ENCODE data around the gene PPARGC1A.

Gene PPARGC1A

DNA sequence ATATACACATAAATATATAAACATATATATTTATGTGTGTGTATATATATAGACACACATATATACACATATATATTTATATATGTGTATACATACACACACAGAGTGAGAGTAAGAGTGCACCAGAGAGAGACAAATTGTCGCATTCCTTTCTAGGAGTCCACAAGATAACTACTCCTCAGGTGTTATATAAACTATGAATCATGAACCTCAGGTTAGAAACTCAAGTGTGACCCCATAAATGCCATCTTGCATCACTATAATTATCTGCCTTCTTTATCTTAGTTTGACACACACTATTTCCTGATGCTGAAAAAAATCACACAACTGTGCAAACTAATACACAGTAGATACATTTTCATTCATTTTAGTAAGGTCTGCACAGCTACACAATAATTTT is 135.2 kb downstream of the PPARGC1A start:
- Histone ChIP-seq H3K4me1 (ENCODE audit: control insufficient read depth, insufficient read depth, low read length) (no peaks in the 10 kb centered on the region), H3K36me3 (ENCODE audit: control insufficient read depth, insufficient read depth, low read length) (no peaks in the 10 kb centered on the region), H3K27me3 (ENCODE audit: control insufficient read depth, insufficient read depth, low read length) (no peaks in the 10 kb centered on the region), H3K27ac (ENCODE audit: low read length) (no peak overlapping the region), H3K9me3 (ENCODE audit: control insufficient read depth, insufficient read depth, low read length) (no peaks in the 10 kb centered on the region), H3K4me3 (ENCODE audit: low read length) (no peak overlapping the region)
- no CpG with 5 or more reads among the region's 1 CpG for WGBS (ENCODE audit: insufficient coverage, insufficient read length)
- DNase-seq (ENCODE audit: low read depth, low spot score), result no peak

DNA sequence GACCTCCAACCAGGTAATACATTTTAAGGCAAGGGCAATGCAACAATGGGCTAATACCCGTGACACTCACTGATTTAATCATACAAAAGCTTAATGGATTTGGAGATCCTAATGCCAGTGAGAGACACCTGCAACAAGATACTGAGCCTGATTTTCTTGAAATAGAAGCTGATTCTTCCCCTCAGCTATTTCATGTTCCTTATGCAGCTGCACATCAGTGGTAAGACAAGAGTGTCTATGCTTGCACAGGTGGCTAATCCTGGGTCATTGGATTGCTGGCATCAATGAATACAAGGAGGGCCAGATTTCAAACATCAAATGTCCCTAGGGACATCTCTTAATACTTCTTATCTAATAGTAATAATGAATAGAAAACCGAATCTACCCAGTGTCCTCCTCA is 139.7 kb downstream of the PPARGC1A start:
- Histone ChIP-seq H3K4me3 (ENCODE audit: low read length) (no peak overlapping the region), H3K4me1 (ENCODE audit: control insufficient read depth, insufficient read depth, low read length) (no peaks in the 10 kb centered on the region), H3K27ac (ENCODE audit: low read length) (no peak overlapping the region), H3K36me3 (ENCODE audit: control insufficient read depth, insufficient read depth, low read length) (no peaks in the 10 kb centered on the region), H3K27me3 (ENCODE audit: control insufficient read depth, insufficient read depth, low read length) (no peaks in the 10 kb centered on the region), H3K9me3 (ENCODE audit: control insufficient read depth, insufficient read depth, low read length) (no peaks in the 10 kb centered on the region)
- no peak for DNase-seq (ENCODE audit: low read depth, low spot score)
- no CpG with 5 or more reads among the region's 2 CpGs for WGBS (ENCODE audit: insufficient coverage, insufficient read length)

DNA sequence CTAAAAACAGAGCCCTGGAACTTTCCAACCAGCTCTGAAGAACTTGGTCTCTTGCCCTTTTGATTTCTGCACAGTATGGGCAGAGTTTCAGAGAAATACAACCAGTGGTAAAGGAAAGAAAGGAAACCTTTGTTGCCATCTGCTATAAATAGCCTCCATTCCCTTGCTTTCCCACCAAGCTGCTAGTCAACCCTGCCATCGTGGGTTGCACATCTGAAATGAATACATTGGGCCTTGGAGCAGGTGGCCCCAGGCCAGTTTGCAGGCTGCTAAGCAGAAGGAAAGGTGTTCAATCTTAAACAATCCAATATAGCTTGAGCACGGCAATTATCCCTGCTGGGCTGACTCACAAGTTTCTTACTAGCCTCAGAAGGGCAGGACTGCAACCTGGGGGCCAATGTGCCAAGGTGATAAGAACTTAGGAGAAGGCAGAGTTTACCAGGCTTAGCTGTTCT is 142.5 kb downstream of the PPARGC1A start:
- no peaks in the 10 kb centered on the region for H3K4me1 ChIP-seq (ENCODE audit: control insufficient read depth, insufficient read depth, low read length)
- no peaks in the 10 kb centered on the region for H3K27me3 ChIP-seq (ENCODE audit: control insufficient read depth, insufficient read depth, low read length)
- no peak overlapping the region for H3K4me3 ChIP-seq (ENCODE audit: low read length)
- H3K27ac ChIP-seq (ENCODE audit: low read length), result no peak overlapping the region
- DNase-seq (ENCODE audit: low read depth, low spot score), result no peak
- no peaks in the 10 kb centered on the region for H3K9me3 ChIP-seq (ENCODE audit: control insufficient read depth, insufficient read depth, low read length)
- no CpG with 5 or more reads among the region's 2 CpGs for WGBS (ENCODE audit: insufficient coverage, insufficient read length)
- no peaks in the 10 kb centered on the region for H3K36me3 ChIP-seq (ENCODE audit: control insufficient read depth, insufficient read depth, low read length)

DNA sequence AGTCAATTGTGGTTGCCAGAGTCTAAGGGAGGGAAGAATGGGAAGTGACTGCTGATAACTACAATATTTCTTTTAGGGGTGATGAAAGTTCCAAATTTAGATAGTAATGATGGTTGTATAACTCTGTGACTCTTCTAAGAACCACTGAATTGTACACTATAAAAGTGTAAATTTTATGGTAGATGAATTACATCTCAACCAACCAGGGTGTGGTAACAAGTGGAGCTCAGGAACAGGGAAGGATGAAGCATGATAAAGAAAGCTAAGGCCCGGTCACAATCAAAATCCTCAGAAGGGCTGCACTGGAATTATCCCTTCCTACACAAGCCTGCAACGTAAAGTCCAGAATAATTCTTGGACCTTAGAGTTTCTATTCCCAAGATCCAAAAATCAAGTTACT is 143.2 kb downstream of the PPARGC1A start:
- Histone ChIP-seq H3K4me3 (ENCODE audit: low read length) (no peak overlapping the region), H3K4me1 (ENCODE audit: control insufficient read depth, insufficient read depth, low read length) (no peaks in the 10 kb centered on the region), H3K27ac (ENCODE audit: low read length) (no peak overlapping the region), H3K36me3 (ENCODE audit: control insufficient read depth, insufficient read depth, low read length) (no peaks in the 10 kb centered on the region), H3K9me3 (ENCODE audit: control insufficient read depth, insufficient read depth, low read length) (no peaks in the 10 kb centered on the region), H3K27me3 (ENCODE audit: control insufficient read depth, insufficient read depth, low read length) (no peaks in the 10 kb centered on the region)
- no peak for DNase-seq (ENCODE audit: low read depth, low spot score)
- no CpG with 5 or more reads among the region's 2 CpGs for WGBS (ENCODE audit: insufficient coverage, insufficient read length)

DNA sequence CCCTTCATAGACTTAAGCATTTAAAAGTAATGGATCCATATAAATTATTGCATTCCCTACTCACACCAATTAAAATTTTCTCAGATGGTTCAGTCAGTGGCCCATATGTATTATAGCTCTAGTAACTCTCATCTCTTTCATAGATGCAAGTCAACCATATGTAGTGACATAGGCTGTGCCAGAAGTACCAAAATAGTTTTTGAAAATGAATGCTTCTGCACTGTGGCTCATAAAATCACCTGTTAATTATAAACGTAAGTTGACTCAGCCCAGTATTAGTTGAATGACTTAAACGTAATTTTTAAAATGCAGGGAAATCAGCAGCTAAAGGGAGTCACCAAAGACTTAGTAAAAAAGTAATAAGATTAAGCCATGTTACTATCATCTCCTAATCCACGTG is 143.8 kb downstream of the PPARGC1A start:
- no CpG with 5 or more reads among the region's 3 CpGs for WGBS (ENCODE audit: insufficient coverage, insufficient read length)
- no peaks in the 10 kb centered on the region for H3K36me3 ChIP-seq (ENCODE audit: control insufficient read depth, insufficient read depth, low read length)
- H3K27ac ChIP-seq (ENCODE audit: low read length), result no peak overlapping the region
- DNase-seq (ENCODE audit: low read depth, low spot score), result no peak
- no peaks in the 10 kb centered on the region for H3K27me3 ChIP-seq (ENCODE audit: control insufficient read depth, insufficient read depth, low read length)
- H3K4me1 ChIP-seq (ENCODE audit: control insufficient read depth, insufficient read depth, low read length), result no peaks in the 10 kb centered on the region
- no peak overlapping the region for H3K4me3 ChIP-seq (ENCODE audit: low read length)
- H3K9me3 ChIP-seq (ENCODE audit: control insufficient read depth, insufficient read depth, low read length), result no peaks in the 10 kb centered on the region

DNA sequence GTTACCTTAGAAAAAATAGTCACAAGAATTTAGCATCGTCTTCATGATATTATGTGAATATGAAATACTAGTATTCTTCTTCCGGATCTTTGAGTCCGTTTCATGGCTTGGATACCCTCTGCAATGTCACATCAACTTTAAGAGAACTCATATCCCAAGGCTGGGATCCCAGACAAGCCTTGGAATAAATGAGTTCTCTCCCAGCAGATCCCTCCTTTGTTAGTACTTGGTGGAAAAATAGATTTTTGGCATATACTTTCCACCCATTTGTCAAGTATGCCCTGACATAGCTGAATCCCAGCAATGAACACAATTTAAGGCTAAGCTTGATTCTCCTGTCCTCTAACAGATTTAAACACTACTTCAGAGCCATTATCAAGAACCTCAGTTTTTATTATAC is 144.5 kb downstream of the PPARGC1A start:
- no peak overlapping the region for H3K4me3 ChIP-seq (ENCODE audit: low read length)
- no peaks in the 10 kb centered on the region for H3K27me3 ChIP-seq (ENCODE audit: control insufficient read depth, insufficient read depth, low read length)
- H3K9me3 ChIP-seq (ENCODE audit: control insufficient read depth, insufficient read depth, low read length), result no peaks in the 10 kb centered on the region
- no CpG with 5 or more reads among the region's 3 CpGs for WGBS (ENCODE audit: insufficient coverage, insufficient read length)
- no peaks in the 10 kb centered on the region for H3K36me3 ChIP-seq (ENCODE audit: control insufficient read depth, insufficient read depth, low read length)
- H3K27ac ChIP-seq (ENCODE audit: low read length), result no peak overlapping the region
- no peak for DNase-seq (ENCODE audit: low read depth, low spot score)
- no peaks in the 10 kb centered on the region for H3K4me1 ChIP-seq (ENCODE audit: control insufficient read depth, insufficient read depth, low read length)

All from iPS DF 6.9 (cell line).